Keratinocyte (primary cell): ENCODE data around the gene RASL12.

Source experiments
- EZH2 ChIP-seq: IDR thresholded peaks from one replicate; pipeline ENCODE4 v1.6.1; 2012; ENCODE audit warnings: inconsistent platforms, mild to moderate bottlenecking, low read length, moderate library complexity
- TF ChIP-seq, protein P1 (sequence below), 3 experiments: IDR thresholded peaks in 1 of 3; conservative IDR thresholded peaks in 1 of 3; optimal IDR thresholded peaks in 1 of 3; 2 replicates in 2 of 3; 3 replicates in 1 of 3; pipeline versions ENCODE3 to v1.5.1; 2011; ENCODE audit warnings: low read length in 3 of 3, mild to moderate bottlenecking in 3 of 3, moderate library complexity in 2 of 3, control low read depth in 1 of 3, inconsistent platforms in 1 of 3; ENCODE audit not compliant: insufficient read depth in 2 of 3; ENCODE audit errors: extremely low read depth in 1 of 3

DNA sequence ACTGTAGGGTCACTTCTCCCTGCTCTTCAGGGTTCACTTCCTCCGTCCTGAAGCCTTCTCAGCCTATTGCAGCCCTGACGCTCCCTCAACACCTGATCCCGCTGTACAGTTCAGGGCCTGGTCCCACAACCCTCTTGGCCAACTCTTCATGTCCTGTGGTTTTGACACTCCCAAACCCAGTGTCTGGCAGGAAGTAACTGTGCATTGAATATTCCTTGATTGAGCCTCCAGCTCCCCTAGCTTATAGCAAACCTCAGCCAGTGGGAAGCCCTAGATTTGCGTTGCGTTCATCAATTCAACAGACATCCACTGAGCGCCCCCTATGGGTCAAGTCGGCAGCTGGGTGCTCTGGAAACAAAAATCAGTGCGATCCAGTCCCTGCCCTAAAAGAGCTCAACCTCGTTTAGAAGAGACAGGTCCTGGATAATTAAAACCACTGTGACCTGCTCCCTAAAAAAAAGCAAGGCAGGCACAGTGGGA, 33.7 kb upstream of the RASL12 start:
- no peak for TF ChIP-seq EZH2
- TF ChIP-seq, protein P1, sequence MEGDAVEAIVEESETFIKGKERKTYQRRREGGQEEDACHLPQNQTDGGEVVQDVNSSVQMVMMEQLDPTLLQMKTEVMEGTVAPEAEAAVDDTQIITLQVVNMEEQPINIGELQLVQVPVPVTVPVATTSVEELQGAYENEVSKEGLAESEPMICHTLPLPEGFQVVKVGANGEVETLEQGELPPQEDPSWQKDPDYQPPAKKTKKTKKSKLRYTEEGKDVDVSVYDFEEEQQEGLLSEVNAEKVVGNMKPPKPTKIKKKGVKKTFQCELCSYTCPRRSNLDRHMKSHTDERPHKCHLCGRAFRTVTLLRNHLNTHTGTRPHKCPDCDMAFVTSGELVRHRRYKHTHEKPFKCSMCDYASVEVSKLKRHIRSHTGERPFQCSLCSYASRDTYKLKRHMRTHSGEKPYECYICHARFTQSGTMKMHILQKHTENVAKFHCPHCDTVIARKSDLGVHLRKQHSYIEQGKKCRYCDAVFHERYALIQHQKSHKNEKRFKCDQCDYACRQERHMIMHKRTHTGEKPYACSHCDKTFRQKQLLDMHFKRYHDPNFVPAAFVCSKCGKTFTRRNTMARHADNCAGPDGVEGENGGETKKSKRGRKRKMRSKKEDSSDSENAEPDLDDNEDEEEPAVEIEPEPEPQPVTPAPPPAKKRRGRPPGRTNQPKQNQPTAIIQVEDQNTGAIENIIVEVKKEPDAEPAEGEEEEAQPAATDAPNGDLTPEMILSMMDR (optimal IDR thresholded peaks at IDR 0.05 in 1 of 3, IDR thresholded peaks at IDR 0.05 in 1 of 3, conservative IDR thresholded peaks at IDR 0.05 in 1 of 3; ENCODE audit: extremely low read depth in 1 of 3, insufficient read depth in 2 of 3, low read length in 3 of 3), result peak; percentile 78 to 91 (median 89)
